GM10266 (cell line): Measurements from ENCODE around the gene LRRC3.

Source experiments
- DNase-seq: peaks from one replicate; pipeline ENCODE4 v3.0.0; 2012; ENCODE audit errors: extremely low spot score
- CTCF ChIP-seq: IDR thresholded peaks from 2 replicates; pipeline ENCODE4 v1.5.1; 2012; ENCODE audit warnings: mild to moderate bottlenecking, low read depth; ENCODE audit not compliant: control insufficient read depth, insufficient read depth; ENCODE audit errors: missing control alignments

Gene LRRC3

GRCh38 chr21:44461464-44462001 is 6.2 kb downstream of the LRRC3 start:
- no peak for DNase-seq
- no peak for TF ChIP-seq CTCF

GRCh38 chr21:44462086-44462833 is 7.0 kb downstream of the LRRC3 start:
- DNase-seq, result no peak
- TF ChIP-seq CTCF, result no peak

- DNase-seq, result no peak
- no peak for TF ChIP-seq CTCF
Observed at GRCh38 chr21:44462834-44463200, 7.5 kb downstream of the LRRC3 start.

- DNase-seq, result no peak
- no peak for TF ChIP-seq CTCF
Observed at GRCh38 chr21:44463724-44464123, 8.4 kb downstream of the LRRC3 start.

- TF ChIP-seq CTCF, result no peak
- DNase-seq, result no peak
Observed at GRCh38 chr21:44464351-44464750, 9.0 kb downstream of the LRRC3 start.

- DNase-seq, result no peak
Observed at GRCh38 chr21:44466351-44466954, 11.1 kb downstream of the LRRC3 start.

More at GRCh38 chr21:44466351-44466954, 11.1 kb downstream of the LRRC3 start:
- no peak for TF ChIP-seq CTCF
